Measurements from ENCODE around the gene ANGEL1. TPM values are rescaled to one million over a fixed set of nuclear protein-coding genes. Genes with fewer than 3 reads are reported as not detected.

Gene ANGEL1
- total and polyA plus RNA-seq, 4 donors, result 5.2 to 15.9 (median 9.6) TPM

DNA sequence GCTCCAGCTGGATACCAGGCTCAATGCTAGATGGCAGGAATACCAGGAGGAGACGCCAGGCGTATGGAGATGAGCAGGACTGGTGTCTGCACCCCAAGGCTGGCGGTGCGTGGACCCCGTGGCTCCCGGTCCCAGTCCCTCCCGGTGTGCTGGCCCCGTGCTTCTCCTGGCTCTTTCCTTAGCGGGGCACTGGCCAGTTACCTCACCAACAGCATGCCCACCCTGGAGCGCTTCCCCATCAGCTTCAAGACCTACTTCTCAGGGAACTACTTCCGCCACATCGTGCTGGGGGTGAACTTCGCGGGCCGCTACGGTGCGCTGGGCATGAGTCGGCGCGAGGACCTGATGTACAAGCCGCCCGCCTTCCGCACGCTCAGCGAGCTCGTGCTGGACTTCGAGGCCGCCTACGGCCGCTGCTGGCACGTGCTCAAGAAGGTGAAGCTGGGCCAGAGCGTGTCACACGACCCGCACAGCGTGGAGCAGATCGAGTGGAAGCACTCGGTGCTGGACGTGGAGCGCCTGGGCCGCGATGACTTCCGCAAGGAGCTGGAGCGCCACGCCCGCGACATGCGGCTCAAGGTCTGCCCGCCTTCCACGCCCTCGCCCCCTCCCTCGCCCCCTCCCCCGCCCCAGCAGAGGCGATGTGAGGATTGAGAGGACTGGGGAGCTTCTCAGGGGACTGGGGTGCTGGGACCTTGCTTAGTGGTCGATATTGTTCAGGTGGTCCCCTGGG is 36.8 kb downstream of the ANGEL1 start:
- H3K27ac ChIP-seq (ENCODE audit: low read depth in 1 of 2, low read length in 2 of 2), result no peak overlapping the region
- H3K4me1 ChIP-seq (ENCODE audit: control insufficient read depth in 4 of 4, insufficient read depth in 4 of 4, low read length in 3 of 4), result peaks cover 0 to 8% (median 0%) of the 10 kb centered on the region in 4 donors
- H3K36me3 ChIP-seq (ENCODE audit: control insufficient read depth in 4 of 4, insufficient read depth in 3 of 4, low read depth in 1 of 4, low read length in 3 of 4), result peaks cover 0 to under 1% (median 0%) of the 10 kb centered on the region in 4 donors
- TF ChIP-seq, protein P1, sequence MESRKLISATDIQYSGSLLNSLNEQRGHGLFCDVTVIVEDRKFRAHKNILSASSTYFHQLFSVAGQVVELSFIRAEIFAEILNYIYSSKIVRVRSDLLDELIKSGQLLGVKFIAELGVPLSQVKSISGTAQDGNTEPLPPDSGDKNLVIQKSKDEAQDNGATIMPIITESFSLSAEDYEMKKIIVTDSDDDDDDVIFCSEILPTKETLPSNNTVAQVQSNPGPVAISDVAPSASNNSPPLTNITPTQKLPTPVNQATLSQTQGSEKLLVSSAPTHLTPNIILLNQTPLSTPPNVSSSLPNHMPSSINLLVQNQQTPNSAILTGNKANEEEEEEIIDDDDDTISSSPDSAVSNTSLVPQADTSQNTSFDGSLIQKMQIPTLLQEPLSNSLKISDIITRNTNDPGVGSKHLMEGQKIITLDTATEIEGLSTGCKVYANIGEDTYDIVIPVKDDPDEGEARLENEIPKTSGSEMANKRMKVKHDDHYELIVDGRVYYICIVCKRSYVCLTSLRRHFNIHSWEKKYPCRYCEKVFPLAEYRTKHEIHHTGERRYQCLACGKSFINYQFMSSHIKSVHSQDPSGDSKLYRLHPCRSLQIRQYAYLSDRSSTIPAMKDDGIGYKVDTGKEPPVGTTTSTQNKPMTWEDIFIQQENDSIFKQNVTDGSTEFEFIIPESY (IDR thresholded peaks at IDR 0.05), result no peak
- TF ChIP-seq, protein P2, sequence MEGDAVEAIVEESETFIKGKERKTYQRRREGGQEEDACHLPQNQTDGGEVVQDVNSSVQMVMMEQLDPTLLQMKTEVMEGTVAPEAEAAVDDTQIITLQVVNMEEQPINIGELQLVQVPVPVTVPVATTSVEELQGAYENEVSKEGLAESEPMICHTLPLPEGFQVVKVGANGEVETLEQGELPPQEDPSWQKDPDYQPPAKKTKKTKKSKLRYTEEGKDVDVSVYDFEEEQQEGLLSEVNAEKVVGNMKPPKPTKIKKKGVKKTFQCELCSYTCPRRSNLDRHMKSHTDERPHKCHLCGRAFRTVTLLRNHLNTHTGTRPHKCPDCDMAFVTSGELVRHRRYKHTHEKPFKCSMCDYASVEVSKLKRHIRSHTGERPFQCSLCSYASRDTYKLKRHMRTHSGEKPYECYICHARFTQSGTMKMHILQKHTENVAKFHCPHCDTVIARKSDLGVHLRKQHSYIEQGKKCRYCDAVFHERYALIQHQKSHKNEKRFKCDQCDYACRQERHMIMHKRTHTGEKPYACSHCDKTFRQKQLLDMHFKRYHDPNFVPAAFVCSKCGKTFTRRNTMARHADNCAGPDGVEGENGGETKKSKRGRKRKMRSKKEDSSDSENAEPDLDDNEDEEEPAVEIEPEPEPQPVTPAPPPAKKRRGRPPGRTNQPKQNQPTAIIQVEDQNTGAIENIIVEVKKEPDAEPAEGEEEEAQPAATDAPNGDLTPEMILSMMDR (IDR thresholded peaks at IDR 0.05; ENCODE audit: low read depth, low read length, missing input control), result no peak
- no peak for TF ChIP-seq EGR1 (IDR thresholded peaks at IDR 0.05; ENCODE audit: low read depth in 2 of 2)
- no peak for TF ChIP-seq FOXA2 (IDR thresholded peaks at IDR 0.05)
- TF ChIP-seq YY1 (IDR thresholded peaks at IDR 0.05), result no peak
- TF ChIP-seq RXRA (IDR thresholded peaks at IDR 0.05), result no peak
- TF ChIP-seq TAF1 (conservative IDR thresholded peaks at IDR 0.05), result no peak
- TF ChIP-seq, protein P3, sequence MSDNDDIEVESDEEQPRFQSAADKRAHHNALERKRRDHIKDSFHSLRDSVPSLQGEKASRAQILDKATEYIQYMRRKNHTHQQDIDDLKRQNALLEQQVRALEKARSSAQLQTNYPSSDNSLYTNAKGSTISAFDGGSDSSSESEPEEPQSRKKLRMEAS (IDR thresholded peaks at IDR 0.05), result no peak
- TF ChIP-seq, protein P4, sequence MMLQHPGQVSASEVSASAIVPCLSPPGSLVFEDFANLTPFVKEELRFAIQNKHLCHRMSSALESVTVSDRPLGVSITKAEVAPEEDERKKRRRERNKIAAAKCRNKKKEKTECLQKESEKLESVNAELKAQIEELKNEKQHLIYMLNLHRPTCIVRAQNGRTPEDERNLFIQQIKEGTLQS (IDR thresholded peaks at IDR 0.05), result no peak
- TF ChIP-seq GABPA (IDR thresholded peaks at IDR 0.05 in 1 of 2, conservative IDR thresholded peaks at IDR 0.05 in 1 of 2), result no peak
- no peaks in the 10 kb centered on the region for H3K27me3 ChIP-seq (ENCODE audit: control insufficient read depth in 4 of 4, insufficient read depth in 4 of 4, low read length in 3 of 4)
- WGBS, result 94% methylated on average over 54 of the region's 54 CpGs
- H3K9me3 ChIP-seq (ENCODE audit: control insufficient read depth in 4 of 4, low read length in 3 of 4), result no peaks in the 10 kb centered on the region
- no peak for DNase-seq (ENCODE audit: low spot score)
- H3K9ac ChIP-seq (ENCODE audit: low read depth in 1 of 2, low read length in 2 of 2), result no peak overlapping the region
- H3K4me3 ChIP-seq (ENCODE audit: low read depth in 1 of 3, low read length in 3 of 3), result no peak overlapping the region

- 79% methylated on average over 22 of the region's 22 CpGs for WGBS
- peaks cover 0 to 8% (median 0%) of the 10 kb centered on the region in 4 donors for H3K4me1 ChIP-seq (ENCODE audit: control insufficient read depth in 4 of 4, insufficient read depth in 4 of 4, low read length in 3 of 4)
- no peak for DNase-seq (ENCODE audit: low spot score)
- H3K27me3 ChIP-seq (ENCODE audit: control insufficient read depth in 4 of 4, insufficient read depth in 4 of 4, low read length in 3 of 4), result no peaks in the 10 kb centered on the region
- no peak overlapping the region for H3K27ac ChIP-seq (ENCODE audit: low read depth in 1 of 2, low read length in 2 of 2)
- TF ChIP-seq GABPA (IDR thresholded peaks at IDR 0.05 in 1 of 2, conservative IDR thresholded peaks at IDR 0.05 in 1 of 2) (no peak), TAF1 (conservative IDR thresholded peaks at IDR 0.05) (no peak), HNF4A (conservative IDR thresholded peaks at IDR 0.05) (no peak), EGR1 (IDR thresholded peaks at IDR 0.05; ENCODE audit: low read depth in 2 of 2) (no peak), YY1 (IDR thresholded peaks at IDR 0.05) (no peak)
- TF ChIP-seq, protein P1 (IDR thresholded peaks at IDR 0.05), result no peak
- no peaks in the 10 kb centered on the region for H3K9me3 ChIP-seq (ENCODE audit: control insufficient read depth in 4 of 4, low read length in 3 of 4)
- H3K4me3 ChIP-seq (ENCODE audit: low read depth in 1 of 3, low read length in 3 of 3), result no peak overlapping the region
- H3K36me3 ChIP-seq (ENCODE audit: control insufficient read depth in 4 of 4, insufficient read depth in 3 of 4, low read depth in 1 of 4, low read length in 3 of 4), result no peaks in the 10 kb centered on the region
- H3K9ac ChIP-seq (ENCODE audit: low read depth in 1 of 2, low read length in 2 of 2), result no peak overlapping the region
These were observed 37.6 kb downstream of the ANGEL1 start for GRCh38 chr14:76774821-76775694.

All from liver (tissue), 9 donors.